Esophagus (tissue), 2 donors: Measurements from ENCODE around the gene MTMR10. TPM values are rescaled to one million over a fixed set of nuclear protein-coding genes. Genes with fewer than 3 reads are reported as not detected.

Experiments used
- H3K27ac ChIP-seq, 2 donors: one replicate each; pipeline ENCODE4 v1.5.1; 2013; ENCODE audit warnings: low read depth in 2 of 2, mild to moderate bottlenecking in 2 of 2, inconsistent platforms in 1 of 2, low read length in 1 of 2, moderate library complexity in 1 of 2
- H3K27me3 ChIP-seq, 2 donors: one replicate each; pipeline ENCODE4 v1.6.1; 2013; ENCODE audit warnings: low read length in 2 of 2, control low read depth in 1 of 2, mild to moderate bottlenecking in 1 of 2; ENCODE audit not compliant: insufficient read depth in 2 of 2, control insufficient read depth in 1 of 2
- H3K36me3 ChIP-seq, 2 donors: one replicate each; pipeline ENCODE4 v1.6.1; 2013; ENCODE audit warnings: low read length in 1 of 2; ENCODE audit not compliant: control insufficient read depth in 2 of 2, insufficient read depth in 2 of 2
- H3K4me1 ChIP-seq, 2 donors: one replicate each; pipeline ENCODE4 v1.6.1; 2013; ENCODE audit warnings: low read length in 1 of 2; ENCODE audit not compliant: control insufficient read depth in 2 of 2, insufficient read depth in 2 of 2
- H3K4me3 ChIP-seq, 2 donors: one replicate each; pipeline ENCODE4 v1.5.1; 2013; ENCODE audit warnings: low read length in 2 of 2, mild to moderate bottlenecking in 2 of 2, low read depth in 1 of 2, moderate library complexity in 1 of 2
- H3K9me3 ChIP-seq, 2 donors: one replicate each; pipeline ENCODE4 v1.6.1; 2013; ENCODE audit warnings: mild to moderate bottlenecking in 2 of 2, low read depth in 1 of 2, low read length in 1 of 2, moderate library complexity in 1 of 2; ENCODE audit not compliant: control insufficient read depth in 2 of 2, insufficient read depth in 1 of 2
- WGBS, 2 donors: extraction: QIAGEN DNeasy Blood & Tissue Kit; methylation state at CpG; one replicate each; pipeline ENCODE4 v1.1.7; 2013; 5-methylcytosine and 5-hydroxymethylcytosine counted together
- polyA plus RNA-seq, 2 donors: library from polyadenylated mRNA; stranded (reverse); fragments of 200-250 nt; gene quantifications; one replicate each; pipeline ENCODE4 v1.2.3, GENCODE V29; 2013
- donor health status: healthy with polysubstance abuse.
- donor health status: Bipolar disorder and iron deficiency.

Gene MTMR10
- polyA plus RNA-seq, 2 donors = 11.7 to 26.4 TPM

GRCh38 chr15:30953731-30954378 is 37.6 kb downstream of the MTMR10 start:
- Histone ChIP-seq H3K27me3 (no peaks in the 10 kb centered on the region), H3K36me3 (peaks cover 14 to 34% of the 10 kb centered on the region in 2 donors), H3K4me3 (no peak overlapping the region), H3K27ac (peak overlapping the region in 1 of 2 donors; percentile 21), H3K9me3 (no peaks in the 10 kb centered on the region), H3K4me1 (peaks cover 0 to 2% of the 10 kb centered on the region in 2 donors)
- WGBS, 2 donors = 70 to 77% methylated on average over 7 of the region's 7 CpGs

- H3K9me3 ChIP-seq = no peaks in the 10 kb centered on the region
- no peak overlapping the region for H3K4me3 ChIP-seq
- no peaks in the 10 kb centered on the region for H3K27me3 ChIP-seq
- H3K27ac ChIP-seq = no peak overlapping the region
- 92% methylated on average over 7 of the region's 7 CpGs for WGBS, 2 donors
- H3K36me3 ChIP-seq = peaks cover 12 to 30% of the 10 kb centered on the region in 2 donors
- H3K4me1 ChIP-seq = peaks cover 0 to 2% of the 10 kb centered on the region in 2 donors
These were observed 38.2 kb downstream of the MTMR10 start for GRCh38 chr15:30953183-30953582.

DNA sequence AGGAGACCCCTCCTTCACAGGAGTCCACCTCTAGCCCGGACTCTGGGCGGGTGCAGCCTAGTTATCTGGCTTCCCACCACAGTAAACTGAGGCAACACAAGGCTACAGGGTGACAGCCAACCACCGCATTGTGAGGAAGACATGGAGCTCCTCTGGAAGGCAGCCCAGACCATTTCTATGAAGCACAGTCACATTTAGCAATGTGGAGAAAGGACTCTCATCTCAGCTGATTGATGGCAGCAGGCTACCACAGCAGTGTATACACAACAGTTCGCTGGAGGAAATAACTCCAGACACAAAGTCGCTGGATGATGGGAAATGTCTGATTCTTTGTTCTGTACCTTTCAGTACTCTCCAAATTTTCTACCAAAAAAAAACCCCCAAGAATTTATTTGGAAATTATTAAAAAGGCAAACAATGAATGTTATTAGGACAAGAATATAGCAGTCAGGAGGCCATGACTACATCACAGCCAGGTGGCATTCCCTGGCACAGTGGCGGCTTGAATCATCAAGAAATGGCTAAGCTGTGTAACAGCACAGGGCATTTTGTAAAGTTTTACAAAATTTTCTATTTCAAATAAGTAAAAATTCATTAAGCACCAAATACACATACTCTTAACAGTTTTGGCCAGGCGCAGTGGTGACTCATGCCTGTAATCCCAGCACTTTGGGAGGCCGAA is 47.6 kb downstream of the MTMR10 start:
- no peak overlapping the region for H3K27ac ChIP-seq
- H3K27me3 ChIP-seq = no peaks in the 10 kb centered on the region
- H3K4me3 ChIP-seq = no peak overlapping the region
- no peaks in the 10 kb centered on the region for H3K9me3 ChIP-seq
- WGBS, 2 donors = 82 to 89% methylated on average over 8 of the region's 8 CpGs
- no peaks in the 10 kb centered on the region for H3K4me1 ChIP-seq
- H3K36me3 ChIP-seq = peaks cover 24 to 41% of the 10 kb centered on the region in 2 donors

- H3K27ac ChIP-seq = no peak overlapping the region
- H3K27me3 ChIP-seq = no peaks in the 10 kb centered on the region
- peaks cover 22 to 43% of the 10 kb centered on the region in 2 donors for H3K36me3 ChIP-seq
- H3K4me1 ChIP-seq = no peaks in the 10 kb centered on the region
- no peaks in the 10 kb centered on the region for H3K9me3 ChIP-seq
- no peak overlapping the region for H3K4me3 ChIP-seq
- WGBS, 2 donors = 89 to 95% methylated on average over 15 of the region's 15 CpGs
These were observed 49.9 kb downstream of the MTMR10 start for GRCh38 chr15:30941520-30941919.

DNA sequence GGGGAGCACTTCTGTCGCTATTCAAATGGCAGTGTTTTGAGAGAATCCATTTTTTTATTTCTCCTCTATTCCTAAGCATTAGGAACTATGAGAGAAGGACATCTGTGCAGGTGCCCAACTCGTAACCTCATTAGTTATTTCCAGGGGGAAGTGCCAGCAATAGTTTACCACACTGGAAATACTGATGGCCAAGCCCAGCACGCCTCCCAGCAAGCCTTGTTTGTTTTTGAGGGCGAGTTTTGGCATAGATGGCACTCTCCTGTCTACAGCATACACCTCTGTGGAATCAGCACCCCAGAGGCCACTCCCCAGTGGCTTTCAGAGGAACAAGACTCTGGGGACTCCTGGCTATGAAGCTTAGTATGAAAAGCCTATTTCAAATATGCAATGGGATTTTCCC is 51.1 kb downstream of the MTMR10 start:
- whole genome bisulfite sequencing, 2 donors = 57 to 58% methylated on average over 4 of the region's 4 CpGs
- Histone ChIP-seq H3K9me3 (no peaks in the 10 kb centered on the region), H3K4me1 (no peaks in the 10 kb centered on the region), H3K4me3 (no peak overlapping the region), H3K27ac (no peak overlapping the region), H3K27me3 (no peaks in the 10 kb centered on the region), H3K36me3 (peaks cover 22 to 34% of the 10 kb centered on the region in 2 donors)

DNA sequence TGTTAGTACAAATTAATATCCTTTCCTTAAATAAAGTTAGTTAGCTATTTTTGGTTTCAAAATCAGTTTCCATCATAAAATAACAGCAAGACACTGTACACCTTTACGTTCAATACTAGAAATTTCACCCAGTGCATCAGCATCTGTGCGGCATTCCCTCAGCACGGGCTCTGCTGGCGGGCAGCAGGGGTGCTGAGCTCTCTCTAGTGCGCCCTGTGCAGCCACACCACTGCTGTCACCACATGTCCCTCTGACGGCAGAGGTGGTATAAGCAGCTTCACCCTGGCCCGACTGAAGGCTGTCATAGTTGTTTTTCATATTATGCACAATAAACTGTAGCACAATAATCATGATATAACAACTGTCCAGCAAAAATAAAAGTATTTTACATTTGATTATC is 52.3 kb downstream of the MTMR10 start:
- H3K4me1 ChIP-seq = no peaks in the 10 kb centered on the region
- no peaks in the 10 kb centered on the region for H3K9me3 ChIP-seq
- H3K36me3 ChIP-seq = peaks cover 22 to 30% of the 10 kb centered on the region in 2 donors
- WGBS, 2 donors = 96% methylated on average over 7 of the region's 7 CpGs
- H3K27ac ChIP-seq = no peak overlapping the region
- H3K4me3 ChIP-seq = no peak overlapping the region
- H3K27me3 ChIP-seq = no peaks in the 10 kb centered on the region

DNA sequence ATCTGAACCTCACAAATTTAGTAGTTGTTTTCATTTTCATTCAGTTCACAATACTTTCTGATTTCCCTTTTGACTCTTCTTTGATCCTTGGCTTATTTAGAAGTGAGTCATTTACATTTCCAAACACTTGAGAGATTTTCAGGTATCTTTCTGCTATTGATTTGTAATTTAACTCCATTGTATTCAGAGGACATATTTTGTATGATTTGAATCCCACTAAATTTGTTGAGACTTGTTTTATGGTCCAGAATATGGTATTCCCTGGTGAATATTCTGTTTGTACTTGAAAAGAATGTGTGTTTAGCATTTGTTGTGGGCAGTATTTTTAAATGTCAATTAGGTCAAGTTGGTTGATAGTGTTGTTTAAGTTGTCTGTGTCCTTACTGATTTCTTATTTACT is 58.1 kb downstream of the MTMR10 start:
- no peak overlapping the region for H3K4me3 ChIP-seq
- H3K9me3 ChIP-seq = no peaks in the 10 kb centered on the region
- H3K4me1 ChIP-seq = no peaks in the 10 kb centered on the region
- peaks cover 0 to 18% of the 10 kb centered on the region in 2 donors for H3K36me3 ChIP-seq
- H3K27me3 ChIP-seq = no peaks in the 10 kb centered on the region
- no peak overlapping the region for H3K27ac ChIP-seq

- Histone ChIP-seq H3K4me3 (no peak overlapping the region), H3K27me3 (no peaks in the 10 kb centered on the region), H3K9me3 (no peaks in the 10 kb centered on the region), H3K4me1 (no peaks in the 10 kb centered on the region), H3K36me3 (peaks cover 0 to 32% of the 10 kb centered on the region in 2 donors), H3K27ac (no peak overlapping the region)
- 91 to 93% methylated on average over 8 of the region's 8 CpGs for WGBS, 2 donors
These were observed 61.0 kb downstream of the MTMR10 start for GRCh38 chr15:30930422-30930821.

GRCh38 chr15:30929982-30930381 is 61.4 kb downstream of the MTMR10 start:
- Histone ChIP-seq H3K4me3 (no peak overlapping the region), H3K4me1 (no peaks in the 10 kb centered on the region), H3K9me3 (no peaks in the 10 kb centered on the region), H3K27me3 (no peaks in the 10 kb centered on the region), H3K27ac (no peak overlapping the region), H3K36me3 (peaks cover 0 to 37% of the 10 kb centered on the region in 2 donors)
- WGBS, 2 donors = 97% methylated on average over 4 of the region's 4 CpGs
